Embryonic facial prominence (tissue), 1 donor: ENCODE data around the gene SEL1L3.
"Not testable (repeated sequence)": the region's sequence is repeated elsewhere in the genome, so short reads cannot be mapped to it uniquely, and the experiment has no call there.

Experiments
- DNase-seq: peaks from one replicate; pipeline ENCODE4 v3.0.0-alpha.2; 2016; ENCODE audit errors: extremely low spot score

The SEL1L3 gene

DNA sequence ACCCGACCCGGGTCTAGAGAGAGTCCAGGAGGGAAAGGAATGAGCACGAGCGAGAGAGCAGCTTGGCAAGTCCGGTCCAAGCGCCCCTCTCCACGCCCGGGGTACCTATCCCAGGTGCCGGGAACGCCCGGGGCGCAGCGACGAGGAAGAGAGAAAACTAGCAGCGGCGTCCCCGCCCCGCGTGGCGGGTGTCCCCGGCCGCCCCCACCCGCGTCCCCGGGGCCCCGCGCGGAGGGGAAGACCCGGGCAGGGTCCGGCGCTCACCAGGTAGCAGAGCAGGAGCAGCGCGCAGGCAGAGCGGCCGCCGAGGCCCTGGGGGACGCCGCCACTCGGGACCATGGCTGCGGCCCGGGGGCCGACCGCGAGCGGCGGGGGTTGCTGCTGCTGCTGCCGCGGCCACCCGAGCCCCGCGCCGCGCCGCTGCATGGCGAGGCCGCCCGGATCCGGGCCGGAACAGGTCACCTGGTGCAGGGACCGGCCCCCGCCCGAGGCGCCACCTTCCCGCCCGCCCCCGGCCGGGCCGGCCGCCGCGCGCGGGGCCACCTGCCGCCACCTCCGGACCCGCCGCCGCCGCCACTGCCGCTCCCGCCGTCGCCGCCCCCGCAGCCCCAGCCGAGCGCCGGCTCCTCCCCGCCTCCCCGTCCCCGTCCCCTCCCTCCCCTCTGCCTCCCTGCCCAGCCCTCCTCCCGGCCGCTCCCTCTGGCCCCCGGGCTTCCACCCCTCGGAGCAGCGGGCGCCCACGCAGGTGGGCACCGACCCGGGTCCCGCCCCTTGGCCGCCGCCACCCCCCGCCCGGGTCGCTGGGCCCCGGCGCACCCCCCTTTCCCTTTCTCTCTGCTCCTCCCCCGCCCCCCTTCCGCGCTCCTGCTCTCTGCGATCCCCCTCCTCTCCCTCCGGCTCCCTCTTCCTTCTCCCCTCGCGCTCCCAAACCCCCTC is at the start of gene SEL1L3:
SEL1L3 (minus strand) TSS at position 578 of the 936 bp plus-strand sequence; CDS start at position 426, 152 bp downstream.
- no peak for DNase-seq

- no peak for DNase-seq
Measured at GRCh38 chr4:25911356-25911755, 48.6 kb upstream of the SEL1L3 start.

- no peak for DNase-seq
Measured at GRCh38 chr4:25908491-25908901, 45.7 kb upstream of the SEL1L3 start.

DNA sequence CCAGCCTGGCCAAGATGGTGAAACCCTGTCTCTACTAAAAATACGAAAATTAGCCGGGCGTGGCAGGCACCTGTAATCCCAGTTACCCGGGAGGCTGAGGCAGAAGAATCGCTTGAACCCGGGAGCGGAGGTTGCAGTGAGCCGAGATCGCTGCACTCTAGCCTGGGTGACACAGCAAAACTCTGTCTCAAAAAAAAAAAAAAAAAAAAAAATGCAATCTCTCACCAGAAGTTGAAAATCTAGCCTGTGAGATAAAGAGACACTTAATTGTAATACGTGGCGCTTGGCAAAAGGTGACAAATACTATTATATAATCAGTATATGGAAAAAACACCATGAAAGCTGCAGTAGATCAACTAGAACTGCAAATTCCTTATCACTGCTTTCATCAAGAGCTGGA is 43.3 kb upstream of the SEL1L3 start:
- DNase-seq: not testable (repeated sequence)

GRCh38 chr4:25905371-25905770 is 42.6 kb upstream of the SEL1L3 start:
- DNase-seq: no peak

DNA sequence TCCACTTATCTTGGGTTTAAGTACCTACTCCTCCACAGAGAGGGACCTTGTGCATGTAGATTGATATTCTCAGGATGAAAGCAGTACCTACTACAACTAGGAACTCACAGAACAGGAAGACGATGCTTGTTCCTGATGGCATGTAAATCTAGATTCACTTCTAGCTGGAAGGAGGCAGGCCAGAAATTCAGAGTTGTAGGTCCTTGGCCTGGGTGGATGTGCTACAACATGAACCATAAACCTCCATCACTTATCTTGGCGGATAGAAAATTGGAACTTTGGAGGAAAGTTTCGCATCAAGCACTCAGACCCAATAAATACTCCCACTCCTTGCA is 41.9 kb upstream of the SEL1L3 start:
- no peak for DNase-seq

DNA sequence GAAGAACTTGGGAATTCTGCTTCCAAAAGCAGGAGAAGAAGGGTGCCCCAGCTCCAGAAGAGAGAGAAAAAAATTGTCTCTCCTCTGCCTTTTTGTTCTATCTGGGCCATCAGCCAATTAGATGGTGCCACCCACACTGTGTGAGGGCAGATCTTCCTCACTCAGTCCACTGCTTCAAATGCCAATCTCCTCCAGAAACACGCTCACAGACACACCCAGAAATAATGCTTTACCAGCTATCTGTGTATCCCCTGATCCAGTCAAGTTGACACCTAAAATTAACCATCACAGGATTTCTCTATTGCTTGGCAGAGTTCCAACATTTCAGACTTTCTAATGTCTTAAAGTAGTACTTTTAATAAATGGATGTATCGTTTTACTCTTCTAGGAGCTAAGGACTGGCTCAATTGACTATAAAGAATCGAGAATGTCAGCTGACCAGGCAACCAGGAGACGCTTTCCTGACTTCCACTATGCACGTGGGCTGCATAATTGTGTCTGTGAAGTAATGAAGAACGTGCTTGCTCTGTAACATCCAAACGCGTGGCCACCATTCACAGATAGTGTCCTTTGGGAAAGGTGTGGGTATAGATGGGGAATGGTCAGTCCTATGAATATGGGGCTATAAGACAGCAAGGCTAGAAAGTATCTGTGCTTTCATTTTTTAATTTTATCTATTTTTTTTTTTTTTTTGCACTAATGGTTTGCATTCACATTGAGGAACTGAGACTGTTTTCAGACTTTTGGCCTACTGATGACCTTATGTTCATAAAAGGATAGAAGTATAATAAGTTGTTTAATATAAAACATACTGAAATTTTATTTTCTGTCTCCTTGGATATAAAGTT is 41.3 kb upstream of the SEL1L3 start:
- DNase-seq: no peak

GRCh38 chr4:25901030-25901430 is 38.2 kb upstream of the SEL1L3 start:
- no peak for DNase-seq

GRCh38 chr4:25900310-25900709 is 37.5 kb upstream of the SEL1L3 start:
- no peak for DNase-seq

GRCh38 chr4:25896776-25897539 is 34.2 kb upstream of the SEL1L3 start:
- DNase-seq: no peak

GRCh38 chr4:25892796-25893195 is 30.0 kb upstream of the SEL1L3 start:
- DNase-seq: no peak

- DNase-seq: no peak
Measured at GRCh38 chr4:25890571-25891485, 28.0 kb upstream of the SEL1L3 start.

GRCh38 chr4:25889589-25890503 is 27.1 kb upstream of the SEL1L3 start:
- DNase-seq: no peak

- DNase-seq: no peak
Measured at GRCh38 chr4:25888781-25889180, 26.0 kb upstream of the SEL1L3 start.

GRCh38 chr4:25884031-25884782 is 21.4 kb upstream of the SEL1L3 start:
- no peak for DNase-seq

GRCh38 chr4:25883565-25883964 is 20.8 kb upstream of the SEL1L3 start:
- DNase-seq: no peak

DNA sequence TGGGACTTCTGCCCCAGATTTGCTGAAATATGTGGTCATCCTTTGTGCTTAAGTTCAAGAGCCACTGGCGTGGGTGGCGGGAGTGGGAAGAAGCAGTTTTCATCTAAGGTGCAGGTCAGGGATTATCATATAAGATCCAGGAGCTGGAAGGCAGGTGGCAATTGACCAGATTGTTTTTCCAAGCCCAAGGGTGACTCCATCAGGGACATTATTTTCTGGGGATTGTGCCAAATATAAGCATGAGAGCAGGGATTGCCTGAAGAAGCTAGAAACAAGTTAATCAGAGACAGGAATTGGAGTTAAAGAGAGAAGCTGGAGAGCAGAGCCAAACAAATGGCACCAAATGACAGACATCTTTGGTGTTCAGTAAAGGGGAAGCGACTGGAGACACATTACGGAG is 19.4 kb upstream of the SEL1L3 start:
- no peak for DNase-seq

- no peak for DNase-seq
Measured at GRCh38 chr4:25881193-25881592, 18.4 kb upstream of the SEL1L3 start.
